GM23338 (cell line): Measurements from ENCODE around the gene SELENOM. TPM values are rescaled to one million over a fixed set of nuclear protein-coding genes. Genes with fewer than 3 reads are reported as not detected.
A peak's percentile ranks its signal among the peaks of the same experiment; 100 is the strongest.
"Not testable (repeated sequence)": the region's sequence is repeated elsewhere in the genome, so short reads cannot be mapped to it uniquely, and the experiment has no call there.

Experiments
- ATAC-seq: fragments of 200-7000 bp; cut with Tn5 transposase; 3 replicates; pipeline ENCODE4 v1.9.1; 2020
- DNase-seq: peaks from one replicate; pipeline ENCODE4 v3.0.0-alpha.2; 2015; ENCODE audit warnings: low spot score
- H2AFZ ChIP-seq: fragments of 200-600 bp; sonication (generic); 2 replicates; pipeline ENCODE4 v1.8.0; 2016; ENCODE audit warnings: antibody characterized with exemption, mild to moderate bottlenecking, moderate library complexity
- H3F3A ChIP-seq: fragments of 200-600 bp; sonication (generic); replicated peaks from 2 replicates; pipeline ENCODE4 v1.8.0; 2017; ENCODE audit warnings: antibody characterized with exemption, mixed run types, low read depth
- H3K27ac ChIP-seq: fragments of 200-600 bp; sonication (generic); 2 replicates; pipeline ENCODE4 v1.6.1; 2016; ENCODE audit warnings: low read depth
- H3K27me3 ChIP-seq: fragments of 200-600 bp; sonication (generic); 2 replicates; pipeline ENCODE4 v1.8.0; 2016; ENCODE audit warnings: mild to moderate bottlenecking, mixed run types, moderate library complexity; ENCODE audit not compliant: insufficient read depth
- H3K36me3 ChIP-seq: fragments of 200-600 bp; sonication (generic); 2 replicates; pipeline ENCODE4 v1.8.0; 2016; ENCODE audit warnings: mild to moderate bottlenecking; ENCODE audit not compliant: insufficient read depth
- H3K4me1 ChIP-seq: fragments of 200-600 bp; sonication (generic); 2 replicates; pipeline ENCODE4 v1.8.0; 2016; ENCODE audit warnings: mild to moderate bottlenecking, moderate library complexity; ENCODE audit not compliant: insufficient read depth
- H3K4me2 ChIP-seq: fragments of 200-600 bp; sonication (generic); 2 replicates; pipeline ENCODE4 v1.7.1; 2017; ENCODE audit warnings: mixed run types
- H3K4me3 ChIP-seq: fragments of 200-600 bp; sonication (generic); 2 replicates; pipeline ENCODE4 v1.6.1; 2016; ENCODE audit warnings: mixed run types
- H3K79me2 ChIP-seq: fragments of 200-600 bp; sonication (generic); replicated peaks from 2 replicates; pipeline ENCODE4 v1.8.0; 2017; ENCODE audit warnings: mild to moderate bottlenecking; ENCODE audit not compliant: insufficient read depth
- H3K9me2 ChIP-seq: fragments of 200-600 bp; sonication (generic); 2 replicates; pipeline ENCODE4 v1.8.0; 2017; ENCODE audit not compliant: insufficient read depth
- H4K20me1 ChIP-seq: fragments of 200-600 bp; sonication (generic); replicated peaks from 2 replicates; pipeline ENCODE4 v1.8.0; 2017; ENCODE audit warnings: mild to moderate bottlenecking; ENCODE audit not compliant: insufficient read depth
- H3K27ac Mint-ChIP-seq: 2 replicates; pipeline ENCODE4 v1.8.0; 2020; ENCODE audit warnings: inconsistent platforms, mild to moderate bottlenecking, moderate library complexity, mixed read lengths
- H3K27me3 Mint-ChIP-seq: 3 replicates; pipeline ENCODE4 v1.8.0; 2022; ENCODE audit warnings: low read depth, mild to moderate bottlenecking, moderate library complexity, mixed read lengths, inconsistent platforms; ENCODE audit not compliant: insufficient read depth, poor library complexity
- H3K36me3 Mint-ChIP-seq: 3 replicates; pipeline ENCODE4 v1.8.0; 2021; ENCODE audit warnings: low read depth, mild to moderate bottlenecking, inconsistent platforms, moderate library complexity, mixed read lengths
- H3K4me1 Mint-ChIP-seq: 3 replicates; pipeline ENCODE4 v1.8.0; 2020; ENCODE audit warnings: mild to moderate bottlenecking, inconsistent platforms, mixed read lengths
- H3K4me3 Mint-ChIP-seq: 3 replicates; pipeline ENCODE4 v1.8.0; 2021; ENCODE audit warnings: moderate library complexity, mild to moderate bottlenecking, inconsistent platforms, mixed read lengths
- H3K9me3 Mint-ChIP-seq: 3 replicates; pipeline ENCODE4 v1.8.0; 2020; ENCODE audit warnings: moderate library complexity, mild to moderate bottlenecking, inconsistent platforms, mixed read lengths
- CREB1 ChIP-seq: fragments of 250-450 bp; sonication (Bioruptor Pico); IDR thresholded peaks from 2 replicates; pipeline ENCODE4 v1.5.0; 2020; ENCODE audit warnings: low read depth, mild to moderate bottlenecking, moderate library complexity
- NANOG ChIP-seq: IDR thresholded peaks from 2 replicates; pipeline ENCODE4 v1.6.1; 2016; ENCODE audit warnings: antibody characterized with exemption, borderline replicate concordance
- POLR2AphosphoS5 ChIP-seq: IDR thresholded peaks from 2 replicates; pipeline ENCODE4 v1.6.1; 2016; ENCODE audit warnings: antibody characterized with exemption, low read depth
- STAT1 ChIP-seq: IDR thresholded peaks from one replicate; pipeline ENCODE4 v1.6.1; 2016; ENCODE audit warnings: antibody characterized with exemption; ENCODE audit not compliant: unreplicated experiment
- ZNF114 ChIP-seq: fragments of 250-450 bp; sonication (Bioruptor Pico); IDR thresholded peaks from 2 replicates; pipeline ENCODE4 v1.5.0; 2020; ENCODE audit warnings: mild to moderate bottlenecking, moderate library complexity
- ZNF331 ChIP-seq: fragments of 250-450 bp; sonication (Bioruptor Pico); IDR thresholded peaks from 2 replicates; pipeline ENCODE4 v1.5.0; 2020; ENCODE audit warnings: low read depth, mild to moderate bottlenecking, moderate library complexity
- polyA plus RNA-seq: library from polyadenylated mRNA; unstranded; fragments of >200 nt; fragmentation: Nextera tagmentation; extraction: Ambion mirVana; gene quantifications from 2 replicates; pipeline ENCODE4 v1.2.1, GENCODE V29; 2016
- total RNA-seq: library from RNA; depleted of rRNA; stranded (reverse); fragments of >200 nt; shearing (Covaris generic); gene quantifications from 2 replicates; pipeline ENCODE4 v1.2.3, GENCODE V29; 2014
- TF ChIP-seq, protein P1 (sequence below): fragments of 250-450 bp; sonication (Bioruptor Pico); IDR thresholded peaks from 2 replicates; pipeline ENCODE4 v1.5.0; 2020; ENCODE audit warnings: mild to moderate bottlenecking, moderate library complexity
- TF ChIP-seq, protein P2 (sequence below): IDR thresholded peaks from 2 replicates; pipeline ENCODE4 v1.6.1; 2016; ENCODE audit warnings: antibody characterized with exemption
- TF ChIP-seq, protein P3 (sequence below), 2 experiments: fragments of 200-600 bp in 1 of 2; sonication (generic) in 1 of 2; conservative IDR thresholded peaks; 2 replicates each; pipeline versions ENCODE4 v1.5.1 to v1.6.1; 2016 to 2017; ENCODE audit warnings: antibody characterized with exemption in 2 of 2, low read depth in 2 of 2, mild to moderate bottlenecking in 2 of 2, moderate library complexity in 1 of 2

The SELENOM gene
- total and polyA plus RNA-seq, 2 experiments from 2014 or later = 44.9 to 50.8 TPM

- H3K4me3 ChIP-seq, H3K27ac ChIP-seq, H3K4me3 Mint-ChIP-seq, H4K20me1 ChIP-seq, H3K4me1 Mint-ChIP-seq, H3K79me2 ChIP-seq, H3K36me3 ChIP-seq, H3K4me2 ChIP-seq, H3K36me3 Mint-ChIP-seq, H3K9me3 Mint-ChIP-seq, H3K27me3 Mint-ChIP-seq, DNase-seq, H3K27me3 ChIP-seq, H2AFZ ChIP-seq, H3F3A ChIP-seq, H3K9me2 ChIP-seq, H3K4me1 ChIP-seq, ATAC-seq: not testable (repeated sequence)
- H3K27ac Mint-ChIP-seq = 0 out of 2 replicates have a peak overlapping the region, but pooled peaks have one; percentile 40
Observed at GRCh38 chr22:31059663-31060062, 47.7 kb downstream of the SELENOM start.

- Histone ChIP-seq H3K4me2 (no peak overlapping the region), H3K36me3 (no peaks in the 10 kb centered on the region), H4K20me1 (no peaks in the 10 kb centered on the region), H3K9me2 (no peaks in the 10 kb centered on the region), H3K4me1 (no peaks in the 10 kb centered on the region), H3K4me3 (no peak overlapping the region), H3K27ac (no peak overlapping the region), H3K27me3 (no peaks in the 10 kb centered on the region), H3K79me2 (no peaks in the 10 kb centered on the region), H2AFZ (no peak overlapping the region; the same call in 1 of the 2 replicates), H3F3A (no peaks in the 10 kb centered on the region)
- DNase-seq (no peak), ATAC-seq (no peak)
- no peak overlapping the region for H3K4me3 Mint-ChIP-seq
- H3K27ac Mint-ChIP-seq = no peak overlapping the region
- H3K9me3 Mint-ChIP-seq = no peaks in the 10 kb centered on the region
- H3K36me3 Mint-ChIP-seq = no peaks in the 10 kb centered on the region
- peaks cover 7% of the 10 kb centered on the region for H3K4me1 Mint-ChIP-seq
- peaks cover 8% of the 10 kb centered on the region for H3K27me3 Mint-ChIP-seq
- TF ChIP-seq, protein P1, sequence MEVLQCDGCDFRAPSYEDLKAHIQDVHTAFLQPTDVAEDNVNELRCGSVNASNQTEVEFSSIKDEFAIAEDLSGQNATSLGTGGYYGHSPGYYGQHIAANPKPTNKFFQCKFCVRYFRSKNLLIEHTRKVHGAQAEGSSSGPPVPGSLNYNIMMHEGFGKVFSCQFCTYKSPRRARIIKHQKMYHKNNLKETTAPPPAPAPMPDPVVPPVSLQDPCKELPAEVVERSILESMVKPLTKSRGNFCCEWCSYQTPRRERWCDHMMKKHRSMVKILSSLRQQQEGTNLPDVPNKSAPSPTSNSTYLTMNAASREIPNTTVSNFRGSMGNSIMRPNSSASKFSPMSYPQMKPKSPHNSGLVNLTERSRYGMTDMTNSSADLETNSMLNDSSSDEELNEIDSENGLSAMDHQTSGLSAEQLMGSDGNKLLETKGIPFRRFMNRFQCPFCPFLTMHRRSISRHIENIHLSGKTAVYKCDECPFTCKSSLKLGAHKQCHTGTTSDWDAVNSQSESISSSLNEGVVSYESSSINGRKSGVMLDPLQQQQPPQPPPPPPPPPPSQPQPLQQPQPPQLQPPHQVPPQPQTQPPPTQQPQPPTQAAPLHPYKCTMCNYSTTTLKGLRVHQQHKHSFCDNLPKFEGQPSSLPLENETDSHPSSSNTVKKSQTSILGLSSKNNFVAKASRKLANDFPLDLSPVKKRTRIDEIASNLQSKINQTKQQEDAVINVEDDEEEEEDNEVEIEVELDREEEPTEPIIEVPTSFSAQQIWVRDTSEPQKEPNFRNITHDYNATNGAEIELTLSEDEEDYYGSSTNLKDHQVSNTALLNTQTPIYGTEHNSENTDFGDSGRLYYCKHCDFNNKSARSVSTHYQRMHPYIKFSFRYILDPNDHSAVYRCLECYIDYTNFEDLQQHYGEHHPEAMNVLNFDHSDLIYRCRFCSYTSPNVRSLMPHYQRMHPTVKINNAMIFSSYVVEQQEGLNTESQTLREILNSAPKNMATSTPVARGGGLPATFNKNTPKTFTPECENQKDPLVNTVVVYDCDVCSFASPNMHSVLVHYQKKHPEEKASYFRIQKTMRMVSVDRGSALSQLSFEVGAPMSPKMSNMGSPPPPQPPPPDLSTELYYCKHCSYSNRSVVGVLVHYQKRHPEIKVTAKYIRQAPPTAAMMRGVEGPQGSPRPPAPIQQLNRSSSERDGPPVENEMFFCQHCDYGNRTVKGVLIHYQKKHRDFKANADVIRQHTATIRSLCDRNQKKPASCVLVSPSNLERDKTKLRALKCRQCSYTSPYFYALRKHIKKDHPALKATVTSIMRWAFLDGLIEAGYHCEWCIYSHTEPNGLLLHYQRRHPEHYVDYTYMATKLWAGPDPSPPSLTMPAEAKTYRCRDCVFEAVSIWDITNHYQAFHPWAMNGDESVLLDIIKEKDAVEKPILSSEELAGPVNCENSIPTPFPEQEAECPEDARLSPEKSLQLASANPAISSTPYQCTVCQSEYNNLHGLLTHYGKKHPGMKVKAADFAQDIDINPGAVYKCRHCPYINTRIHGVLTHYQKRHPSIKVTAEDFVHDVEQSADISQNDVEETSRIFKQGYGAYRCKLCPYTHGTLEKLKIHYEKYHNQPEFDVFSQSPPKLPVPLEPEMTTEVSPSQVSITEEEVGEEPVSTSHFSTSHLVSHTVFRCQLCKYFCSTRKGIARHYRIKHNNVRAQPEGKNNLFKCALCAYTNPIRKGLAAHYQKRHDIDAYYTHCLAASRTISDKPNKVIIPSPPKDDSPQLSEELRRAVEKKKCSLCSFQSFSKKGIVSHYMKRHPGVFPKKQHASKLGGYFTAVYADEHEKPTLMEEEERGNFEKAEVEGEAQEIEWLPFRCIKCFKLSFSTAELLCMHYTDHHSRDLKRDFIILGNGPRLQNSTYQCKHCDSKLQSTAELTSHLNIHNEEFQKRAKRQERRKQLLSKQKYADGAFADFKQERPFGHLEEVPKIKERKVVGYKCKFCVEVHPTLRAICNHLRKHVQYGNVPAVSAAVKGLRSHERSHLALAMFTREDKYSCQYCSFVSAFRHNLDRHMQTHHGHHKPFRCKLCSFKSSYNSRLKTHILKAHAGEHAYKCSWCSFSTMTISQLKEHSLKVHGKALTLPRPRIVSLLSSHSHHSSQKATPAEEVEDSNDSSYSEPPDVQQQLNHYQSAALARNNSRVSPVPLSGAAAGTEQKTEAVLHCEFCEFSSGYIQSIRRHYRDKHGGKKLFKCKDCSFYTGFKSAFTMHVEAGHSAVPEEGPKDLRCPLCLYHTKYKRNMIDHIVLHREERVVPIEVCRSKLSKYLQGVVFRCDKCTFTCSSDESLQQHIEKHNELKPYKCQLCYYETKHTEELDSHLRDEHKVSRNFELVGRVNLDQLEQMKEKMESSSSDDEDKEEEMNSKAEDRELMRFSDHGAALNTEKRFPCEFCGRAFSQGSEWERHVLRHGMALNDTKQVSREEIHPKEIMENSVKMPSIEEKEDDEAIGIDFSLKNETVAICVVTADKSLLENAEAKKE (CRISPR knock-in tag) = no peak
- TF ChIP-seq, protein P2, sequence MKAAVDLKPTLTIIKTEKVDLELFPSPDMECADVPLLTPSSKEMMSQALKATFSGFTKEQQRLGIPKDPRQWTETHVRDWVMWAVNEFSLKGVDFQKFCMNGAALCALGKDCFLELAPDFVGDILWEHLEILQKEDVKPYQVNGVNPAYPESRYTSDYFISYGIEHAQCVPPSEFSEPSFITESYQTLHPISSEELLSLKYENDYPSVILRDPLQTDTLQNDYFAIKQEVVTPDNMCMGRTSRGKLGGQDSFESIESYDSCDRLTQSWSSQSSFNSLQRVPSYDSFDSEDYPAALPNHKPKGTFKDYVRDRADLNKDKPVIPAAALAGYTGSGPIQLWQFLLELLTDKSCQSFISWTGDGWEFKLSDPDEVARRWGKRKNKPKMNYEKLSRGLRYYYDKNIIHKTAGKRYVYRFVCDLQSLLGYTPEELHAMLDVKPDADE = no peak
- TF ChIP-seq CREB1 (CRISPR knock-in tag) (no peak), STAT1 (no peak), ZNF331 (no peak), POLR2AphosphoS5 (no peak), ZNF114 (CRISPR knock-in tag) (no peak), NANOG (no peak)
- TF ChIP-seq, protein P3, sequence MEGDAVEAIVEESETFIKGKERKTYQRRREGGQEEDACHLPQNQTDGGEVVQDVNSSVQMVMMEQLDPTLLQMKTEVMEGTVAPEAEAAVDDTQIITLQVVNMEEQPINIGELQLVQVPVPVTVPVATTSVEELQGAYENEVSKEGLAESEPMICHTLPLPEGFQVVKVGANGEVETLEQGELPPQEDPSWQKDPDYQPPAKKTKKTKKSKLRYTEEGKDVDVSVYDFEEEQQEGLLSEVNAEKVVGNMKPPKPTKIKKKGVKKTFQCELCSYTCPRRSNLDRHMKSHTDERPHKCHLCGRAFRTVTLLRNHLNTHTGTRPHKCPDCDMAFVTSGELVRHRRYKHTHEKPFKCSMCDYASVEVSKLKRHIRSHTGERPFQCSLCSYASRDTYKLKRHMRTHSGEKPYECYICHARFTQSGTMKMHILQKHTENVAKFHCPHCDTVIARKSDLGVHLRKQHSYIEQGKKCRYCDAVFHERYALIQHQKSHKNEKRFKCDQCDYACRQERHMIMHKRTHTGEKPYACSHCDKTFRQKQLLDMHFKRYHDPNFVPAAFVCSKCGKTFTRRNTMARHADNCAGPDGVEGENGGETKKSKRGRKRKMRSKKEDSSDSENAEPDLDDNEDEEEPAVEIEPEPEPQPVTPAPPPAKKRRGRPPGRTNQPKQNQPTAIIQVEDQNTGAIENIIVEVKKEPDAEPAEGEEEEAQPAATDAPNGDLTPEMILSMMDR (conservative IDR thresholded peaks at IDR 0.05; ENCODE audit: low read depth in 2 of 2) = no peak
Observed at GRCh38 chr22:31056986-31057599, 50.3 kb downstream of the SELENOM start.
